Measurements from ENCODE around the gene GLB1L2. TPM values are rescaled to one million over a fixed set of nuclear protein-coding genes. Genes with fewer than 3 reads are reported as not detected.

The GLB1L2 gene
- total RNA-seq, 1 experiment from 2014 or later: 27.1 TPM

DNA sequence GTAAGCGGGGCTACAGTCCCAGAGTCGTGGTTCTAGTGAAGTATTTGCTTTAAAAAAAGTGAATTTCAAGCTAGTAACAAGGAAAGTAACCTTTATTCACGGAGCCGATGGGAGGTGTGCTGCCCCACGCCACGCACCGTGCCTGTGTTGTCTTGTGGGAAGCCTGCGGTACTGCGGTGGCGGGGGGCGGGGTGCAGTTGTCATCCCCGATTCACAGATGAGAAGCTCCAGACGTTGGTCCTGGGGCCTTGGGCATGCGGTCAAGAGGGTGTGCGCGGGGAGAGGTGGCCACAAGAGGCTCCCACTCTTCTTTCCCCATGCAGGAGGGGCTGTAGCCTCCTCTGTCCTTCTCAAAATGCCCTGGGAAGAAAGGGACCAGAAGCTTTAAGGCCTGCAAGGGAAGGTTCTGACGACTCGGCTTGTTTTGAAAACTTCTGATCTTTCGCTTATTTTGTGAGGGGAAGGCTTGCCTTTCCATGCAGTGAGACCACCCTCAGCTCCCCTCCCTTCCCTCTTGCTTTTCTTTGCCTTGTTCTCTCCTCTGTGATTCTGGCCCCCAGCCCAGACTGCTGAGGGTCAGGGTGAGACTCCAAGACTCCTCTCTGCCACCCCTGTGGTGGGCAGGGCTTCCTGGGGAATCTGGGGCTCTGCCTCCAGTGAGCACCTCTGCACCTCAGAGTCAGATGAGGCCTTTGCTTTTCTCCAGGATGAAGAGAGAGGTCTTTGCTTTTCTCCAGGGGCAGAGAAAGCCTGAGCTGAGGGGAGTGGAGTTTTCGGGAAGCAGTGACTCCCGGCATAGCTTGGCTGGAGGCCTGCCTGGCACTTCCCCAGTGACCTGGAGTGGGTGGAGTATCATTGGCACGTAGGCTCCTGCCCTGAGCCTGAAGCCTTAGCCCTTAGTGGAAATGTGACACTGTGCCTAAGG lies 49.4 kb upstream of the GLB1L2 start:
- no peaks in the 10 kb centered on the region for H3K79me2 ChIP-seq (ENCODE audit: insufficient read depth, low read length)
- H3K9me2 ChIP-seq (ENCODE audit: insufficient read depth): no peaks in the 10 kb centered on the region
- DNase-seq (ENCODE audit: low read depth, low spot score) (no peak), ATAC-seq (no peak)
- no peak overlapping the region for H2AFZ ChIP-seq (ENCODE audit: low read depth, low read length, poor library complexity, severe bottlenecking)
- no peaks in the 10 kb centered on the region for H3K4me1 ChIP-seq (ENCODE audit: control insufficient read depth in 1 of 2, insufficient read depth in 2 of 2, low read length in 2 of 2)
- no peaks in the 10 kb centered on the region for H3K36me3 ChIP-seq (ENCODE audit: control insufficient read depth in 1 of 2, insufficient read depth in 2 of 2, low read length in 2 of 2)
- no peak overlapping the region for H3K9ac ChIP-seq (ENCODE audit: low read length)
- H3K4me3 ChIP-seq (replicated peaks in 1 of 2; ENCODE audit: low read depth in 1 of 2, low read length in 2 of 2): no peak overlapping the region
- BruUV-seq (replicated peaks): no TSS peak
- no peak overlapping the region for H3K4me2 ChIP-seq (ENCODE audit: low read length)
- no peaks in the 10 kb centered on the region for H3K27me3 ChIP-seq (ENCODE audit: insufficient read depth, low read length)
- no peaks in the 10 kb centered on the region for H4K20me1 ChIP-seq (ENCODE audit: insufficient read depth)
- RAD21 ChIA-PET (ENCODE audit: low non-redundant PET in 1 of 2, low total read pairs in 2 of 2, uncharacterized antibody in 2 of 2, unreplicated experiment in 2 of 2): no interaction called here
- POLR2A ChIA-PET: no interaction called here
- intact Hi-C loops (cut with micrococcal nuclease): no loop called here
- TF ChIP-seq ZFX (IDR thresholded peaks at IDR 0.05) (no peak), MAX (IDR thresholded peaks at IDR 0.05) (no peak), POLR2AphosphoS5 (IDR thresholded peaks at IDR 0.05; ENCODE audit: low read depth, low read length) (no peak), POLR2A (IDR thresholded peaks at IDR 0.05; ENCODE audit: borderline replicate concordance, extremely low read depth, insufficient read depth, insufficient read length) (no peak), EZH2phosphoT487 (IDR thresholded peaks at IDR 0.05; ENCODE audit: borderline replicate concordance) (no peak), TCF7L2 (IDR thresholded peaks at IDR 0.05; ENCODE audit: borderline replicate concordance, extremely low read depth, insufficient read depth, insufficient read length) (no peak), YY1 (IDR thresholded peaks at IDR 0.05; ENCODE audit: extremely low read depth, insufficient replicate concordance, low read depth, low read length) (no peak), ELF1 (IDR thresholded peaks at IDR 0.05; ENCODE audit: borderline replicate concordance, low read depth) (no peak), JUND (IDR thresholded peaks at IDR 0.05) (no peak), EZH2 (IDR thresholded peaks at IDR 0.05) (no peak), SIN3A (IDR thresholded peaks at IDR 0.05; ENCODE audit: low read depth) (no peak), SRF (IDR thresholded peaks at IDR 0.05; ENCODE audit: low read depth) (no peak), CBX3 (IDR thresholded peaks at IDR 0.05; ENCODE audit: low read depth) (no peak), CEBPB (IDR thresholded peaks at IDR 0.05; ENCODE audit: low read depth) (no peak), RAD21 (IDR thresholded peaks at IDR 0.05; ENCODE audit: low read depth) (no peak), SP1 (IDR thresholded peaks at IDR 0.05; ENCODE audit: low read depth) (no peak)
- TF ChIP-seq, protein P1, sequence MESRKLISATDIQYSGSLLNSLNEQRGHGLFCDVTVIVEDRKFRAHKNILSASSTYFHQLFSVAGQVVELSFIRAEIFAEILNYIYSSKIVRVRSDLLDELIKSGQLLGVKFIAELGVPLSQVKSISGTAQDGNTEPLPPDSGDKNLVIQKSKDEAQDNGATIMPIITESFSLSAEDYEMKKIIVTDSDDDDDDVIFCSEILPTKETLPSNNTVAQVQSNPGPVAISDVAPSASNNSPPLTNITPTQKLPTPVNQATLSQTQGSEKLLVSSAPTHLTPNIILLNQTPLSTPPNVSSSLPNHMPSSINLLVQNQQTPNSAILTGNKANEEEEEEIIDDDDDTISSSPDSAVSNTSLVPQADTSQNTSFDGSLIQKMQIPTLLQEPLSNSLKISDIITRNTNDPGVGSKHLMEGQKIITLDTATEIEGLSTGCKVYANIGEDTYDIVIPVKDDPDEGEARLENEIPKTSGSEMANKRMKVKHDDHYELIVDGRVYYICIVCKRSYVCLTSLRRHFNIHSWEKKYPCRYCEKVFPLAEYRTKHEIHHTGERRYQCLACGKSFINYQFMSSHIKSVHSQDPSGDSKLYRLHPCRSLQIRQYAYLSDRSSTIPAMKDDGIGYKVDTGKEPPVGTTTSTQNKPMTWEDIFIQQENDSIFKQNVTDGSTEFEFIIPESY (IDR thresholded peaks at IDR 0.05; ENCODE audit: extremely low read depth, insufficient replicate concordance, low read length): no peak
- TF ChIP-seq, protein P2, sequence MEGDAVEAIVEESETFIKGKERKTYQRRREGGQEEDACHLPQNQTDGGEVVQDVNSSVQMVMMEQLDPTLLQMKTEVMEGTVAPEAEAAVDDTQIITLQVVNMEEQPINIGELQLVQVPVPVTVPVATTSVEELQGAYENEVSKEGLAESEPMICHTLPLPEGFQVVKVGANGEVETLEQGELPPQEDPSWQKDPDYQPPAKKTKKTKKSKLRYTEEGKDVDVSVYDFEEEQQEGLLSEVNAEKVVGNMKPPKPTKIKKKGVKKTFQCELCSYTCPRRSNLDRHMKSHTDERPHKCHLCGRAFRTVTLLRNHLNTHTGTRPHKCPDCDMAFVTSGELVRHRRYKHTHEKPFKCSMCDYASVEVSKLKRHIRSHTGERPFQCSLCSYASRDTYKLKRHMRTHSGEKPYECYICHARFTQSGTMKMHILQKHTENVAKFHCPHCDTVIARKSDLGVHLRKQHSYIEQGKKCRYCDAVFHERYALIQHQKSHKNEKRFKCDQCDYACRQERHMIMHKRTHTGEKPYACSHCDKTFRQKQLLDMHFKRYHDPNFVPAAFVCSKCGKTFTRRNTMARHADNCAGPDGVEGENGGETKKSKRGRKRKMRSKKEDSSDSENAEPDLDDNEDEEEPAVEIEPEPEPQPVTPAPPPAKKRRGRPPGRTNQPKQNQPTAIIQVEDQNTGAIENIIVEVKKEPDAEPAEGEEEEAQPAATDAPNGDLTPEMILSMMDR (IDR thresholded peaks at IDR 0.05 in 2 of 3, conservative IDR thresholded peaks at IDR 0.05 in 1 of 3; ENCODE audit: borderline replicate concordance in 1 of 3, insufficient read depth in 1 of 3, low read depth in 2 of 3, low read length in 2 of 3): no peak
- TF ChIP-seq, protein P3, sequence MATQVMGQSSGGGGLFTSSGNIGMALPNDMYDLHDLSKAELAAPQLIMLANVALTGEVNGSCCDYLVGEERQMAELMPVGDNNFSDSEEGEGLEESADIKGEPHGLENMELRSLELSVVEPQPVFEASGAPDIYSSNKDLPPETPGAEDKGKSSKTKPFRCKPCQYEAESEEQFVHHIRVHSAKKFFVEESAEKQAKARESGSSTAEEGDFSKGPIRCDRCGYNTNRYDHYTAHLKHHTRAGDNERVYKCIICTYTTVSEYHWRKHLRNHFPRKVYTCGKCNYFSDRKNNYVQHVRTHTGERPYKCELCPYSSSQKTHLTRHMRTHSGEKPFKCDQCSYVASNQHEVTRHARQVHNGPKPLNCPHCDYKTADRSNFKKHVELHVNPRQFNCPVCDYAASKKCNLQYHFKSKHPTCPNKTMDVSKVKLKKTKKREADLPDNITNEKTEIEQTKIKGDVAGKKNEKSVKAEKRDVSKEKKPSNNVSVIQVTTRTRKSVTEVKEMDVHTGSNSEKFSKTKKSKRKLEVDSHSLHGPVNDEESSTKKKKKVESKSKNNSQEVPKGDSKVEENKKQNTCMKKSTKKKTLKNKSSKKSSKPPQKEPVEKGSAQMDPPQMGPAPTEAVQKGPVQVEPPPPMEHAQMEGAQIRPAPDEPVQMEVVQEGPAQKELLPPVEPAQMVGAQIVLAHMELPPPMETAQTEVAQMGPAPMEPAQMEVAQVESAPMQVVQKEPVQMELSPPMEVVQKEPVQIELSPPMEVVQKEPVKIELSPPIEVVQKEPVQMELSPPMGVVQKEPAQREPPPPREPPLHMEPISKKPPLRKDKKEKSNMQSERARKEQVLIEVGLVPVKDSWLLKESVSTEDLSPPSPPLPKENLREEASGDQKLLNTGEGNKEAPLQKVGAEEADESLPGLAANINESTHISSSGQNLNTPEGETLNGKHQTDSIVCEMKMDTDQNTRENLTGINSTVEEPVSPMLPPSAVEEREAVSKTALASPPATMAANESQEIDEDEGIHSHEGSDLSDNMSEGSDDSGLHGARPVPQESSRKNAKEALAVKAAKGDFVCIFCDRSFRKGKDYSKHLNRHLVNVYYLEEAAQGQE (IDR thresholded peaks at IDR 0.05; ENCODE audit: low read depth): no peak
- H3K27ac ChIP-seq (ENCODE audit: low read depth, low read length): no peak overlapping the region
- CTCF ChIA-PET: no interaction called here
- H3K9me3 ChIP-seq (ENCODE audit: control insufficient read depth in 1 of 2, insufficient read depth in 1 of 2, low read depth in 1 of 2, low read length in 2 of 2): no peaks in the 10 kb centered on the region

All from HCT116 (cell line).